ENCODE measurements around the gene RPL18A. TPM values are rescaled to one million over a fixed set of nuclear protein-coding genes. Genes with fewer than 3 reads are reported as not detected.
A peak's percentile ranks its signal among the peaks of the same experiment; 100 is the strongest.

Gene RPL18A
- total RNA-seq, 4 donors from 2014 or later, result 1,544 to 1,849 (median 1,738) TPM

DNA sequence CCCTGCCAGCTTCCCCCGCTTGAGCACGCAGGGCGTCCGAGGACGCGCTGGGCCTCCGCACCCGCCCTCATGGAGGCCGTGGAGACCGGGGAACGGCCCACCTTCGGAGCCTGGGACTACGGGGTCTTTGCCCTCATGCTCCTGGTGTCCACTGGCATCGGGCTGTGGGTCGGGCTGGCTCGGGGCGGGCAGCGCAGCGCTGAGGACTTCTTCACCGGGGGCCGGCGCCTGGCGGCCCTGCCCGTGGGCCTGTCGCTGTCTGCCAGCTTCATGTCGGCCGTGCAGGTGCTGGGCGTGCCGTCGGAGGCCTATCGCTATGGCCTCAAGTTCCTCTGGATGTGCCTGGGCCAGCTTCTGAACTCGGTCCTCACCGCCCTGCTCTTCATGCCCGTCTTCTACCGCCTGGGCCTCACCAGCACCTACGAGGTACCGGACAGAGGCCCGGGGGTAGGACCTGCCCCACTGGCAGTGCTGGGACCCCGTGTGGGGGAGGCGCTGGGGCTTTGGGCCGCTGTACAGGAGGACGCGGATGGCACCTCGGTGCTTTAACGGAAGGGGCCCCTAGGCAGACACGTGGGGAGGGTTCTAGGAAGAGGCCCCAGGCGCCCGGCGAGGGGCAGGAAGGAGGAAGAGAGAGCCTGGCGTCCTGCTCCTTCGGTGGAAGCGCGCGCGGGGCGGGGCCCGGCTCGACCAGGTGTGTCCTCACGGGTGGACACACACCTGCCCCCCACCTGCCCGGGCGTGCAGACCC, 12.7 kb downstream of the RPL18A start:
- 11% methylated on average over 7 to 39 of the region's 61 CpGs for WGBS, 2 donors
- H3K4me3 ChIP-seq, result peak overlapping the region in 1 of 4 donors; percentile 24
- H3K4me1 ChIP-seq, result peaks cover 0 to 27% (median 5%) of the 10 kb centered on the region in 4 donors

DNA sequence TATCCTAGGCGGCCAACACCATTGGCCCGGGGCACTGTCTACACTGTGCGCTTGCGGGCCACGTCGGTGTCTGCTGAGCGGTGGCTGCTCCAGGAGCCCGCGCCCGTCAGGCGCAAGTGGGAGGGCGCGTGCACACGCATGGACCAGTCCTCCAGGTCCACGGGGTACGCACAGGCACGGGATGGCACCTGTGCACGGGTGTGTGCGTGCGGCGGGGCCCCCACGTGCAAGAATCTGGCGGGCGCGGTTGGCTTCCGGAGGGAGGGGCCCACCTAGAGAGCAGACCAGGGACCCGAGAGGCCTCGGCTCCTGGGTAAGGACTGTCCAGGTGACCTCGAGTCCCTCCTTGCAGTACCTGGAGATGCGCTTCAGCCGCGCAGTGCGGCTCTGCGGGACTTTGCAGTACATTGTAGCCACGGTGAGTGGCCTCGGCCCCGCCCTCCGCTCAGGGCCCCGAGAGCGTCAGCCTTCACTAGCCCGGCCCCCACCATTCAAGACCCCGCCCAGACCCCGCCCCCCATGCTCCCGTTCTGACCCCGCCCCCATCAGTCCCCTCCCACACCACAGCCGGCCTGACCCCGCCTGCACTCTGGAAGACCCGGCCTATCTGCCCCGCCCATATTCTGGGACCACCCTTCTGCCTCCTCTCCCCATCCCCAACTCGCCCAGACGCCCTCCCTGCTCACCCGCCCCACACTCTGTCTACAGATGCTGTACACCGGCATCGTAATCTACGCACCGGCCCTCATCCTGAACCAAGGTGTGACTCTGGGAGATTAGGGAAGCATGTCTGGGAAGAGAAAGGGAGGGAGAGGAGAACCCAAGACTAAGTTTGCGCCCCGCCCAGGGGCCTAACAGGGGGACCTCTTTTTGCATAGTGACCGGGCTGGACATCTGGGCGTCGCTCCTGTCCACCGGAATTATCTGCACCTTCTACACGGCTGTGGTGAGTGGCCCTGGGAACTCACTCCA, 14.4 kb downstream of the RPL18A start:
- TF ChIP-seq POLR2A (IDR thresholded peaks at IDR 0.05) (no peak), EP300 (IDR thresholded peaks at IDR 0.05) (no peak)
- TF ChIP-seq, protein P1, sequence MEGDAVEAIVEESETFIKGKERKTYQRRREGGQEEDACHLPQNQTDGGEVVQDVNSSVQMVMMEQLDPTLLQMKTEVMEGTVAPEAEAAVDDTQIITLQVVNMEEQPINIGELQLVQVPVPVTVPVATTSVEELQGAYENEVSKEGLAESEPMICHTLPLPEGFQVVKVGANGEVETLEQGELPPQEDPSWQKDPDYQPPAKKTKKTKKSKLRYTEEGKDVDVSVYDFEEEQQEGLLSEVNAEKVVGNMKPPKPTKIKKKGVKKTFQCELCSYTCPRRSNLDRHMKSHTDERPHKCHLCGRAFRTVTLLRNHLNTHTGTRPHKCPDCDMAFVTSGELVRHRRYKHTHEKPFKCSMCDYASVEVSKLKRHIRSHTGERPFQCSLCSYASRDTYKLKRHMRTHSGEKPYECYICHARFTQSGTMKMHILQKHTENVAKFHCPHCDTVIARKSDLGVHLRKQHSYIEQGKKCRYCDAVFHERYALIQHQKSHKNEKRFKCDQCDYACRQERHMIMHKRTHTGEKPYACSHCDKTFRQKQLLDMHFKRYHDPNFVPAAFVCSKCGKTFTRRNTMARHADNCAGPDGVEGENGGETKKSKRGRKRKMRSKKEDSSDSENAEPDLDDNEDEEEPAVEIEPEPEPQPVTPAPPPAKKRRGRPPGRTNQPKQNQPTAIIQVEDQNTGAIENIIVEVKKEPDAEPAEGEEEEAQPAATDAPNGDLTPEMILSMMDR (IDR thresholded peaks at IDR 0.05), result no peak
- Histone ChIP-seq H3K4me3 (peak overlapping the region in 2 of 4 donors; percentile 5 to 11), H3K9me3 (no peaks in the 10 kb centered on the region), H3K4me1 (peaks cover 0 to 27% (median 5%) of the 10 kb centered on the region in 4 donors), H3K27me3 (peaks cover 0 to 93% of the 10 kb centered on the region in 2 donors), H3K36me3 (no peaks in the 10 kb centered on the region), H3K27ac (no peak overlapping the region)
- WGBS, 2 donors, result 9 to 11% methylated on average over 27 to 36 of the region's 63 CpGs
- no peak for DNase-seq (ENCODE audit: low spot score in 2 of 2)

More for the DNA sequence above, 12.7 kb downstream of the RPL18A start:
- peaks cover 0 to 77% of the 10 kb centered on the region in 2 donors for H3K27me3 ChIP-seq
- DNase-seq (ENCODE audit: low spot score in 2 of 2), result no peak
- H3K36me3 ChIP-seq, result no peaks in the 10 kb centered on the region
- no peaks in the 10 kb centered on the region for H3K9me3 ChIP-seq
- H3K27ac ChIP-seq, result no peak overlapping the region
- TF ChIP-seq EP300 (IDR thresholded peaks at IDR 0.05) (no peak), POLR2A (IDR thresholded peaks at IDR 0.05) (no peak)
- TF ChIP-seq, protein P1 (IDR thresholded peaks at IDR 0.05), result no peak

DNA sequence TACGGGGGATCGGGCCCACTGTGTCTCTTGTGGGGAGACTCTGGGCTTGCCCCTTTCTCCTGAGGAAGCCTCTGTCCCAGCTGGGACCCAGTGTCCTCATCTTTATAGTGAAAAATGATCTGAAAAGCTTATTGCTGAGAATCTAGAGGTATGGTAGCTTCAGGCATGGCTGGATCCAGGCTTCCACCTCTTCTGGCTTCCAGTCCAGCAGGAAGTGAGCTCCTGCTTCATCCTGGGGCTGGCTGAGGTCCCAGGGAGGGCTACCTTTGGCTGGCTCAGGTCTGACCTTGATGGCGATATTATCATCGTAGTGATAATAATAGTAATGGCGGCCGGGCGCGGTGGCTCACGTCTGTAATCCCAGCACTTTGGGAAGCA, 15.0 kb downstream of the RPL18A start:
- H3K4me1 ChIP-seq, result peaks cover 0 to 27% (median 5%) of the 10 kb centered on the region in 4 donors
- H3K27me3 ChIP-seq, result peaks cover 0 to 87% of the 10 kb centered on the region in 2 donors
- DNase-seq (ENCODE audit: low spot score in 2 of 2), result no peak
- H3K27ac ChIP-seq, result no peak overlapping the region
- H3K9me3 ChIP-seq, result no peaks in the 10 kb centered on the region
- WGBS, 2 donors, result 84 to 93% methylated on average over 7 to 9 of the region's 9 CpGs
- no peak for TF ChIP-seq POLR2A (IDR thresholded peaks at IDR 0.05)
- TF ChIP-seq, protein P1 (IDR thresholded peaks at IDR 0.05), result no peak
- no peaks in the 10 kb centered on the region for H3K36me3 ChIP-seq
- no peak overlapping the region for H3K4me3 ChIP-seq

DNA sequence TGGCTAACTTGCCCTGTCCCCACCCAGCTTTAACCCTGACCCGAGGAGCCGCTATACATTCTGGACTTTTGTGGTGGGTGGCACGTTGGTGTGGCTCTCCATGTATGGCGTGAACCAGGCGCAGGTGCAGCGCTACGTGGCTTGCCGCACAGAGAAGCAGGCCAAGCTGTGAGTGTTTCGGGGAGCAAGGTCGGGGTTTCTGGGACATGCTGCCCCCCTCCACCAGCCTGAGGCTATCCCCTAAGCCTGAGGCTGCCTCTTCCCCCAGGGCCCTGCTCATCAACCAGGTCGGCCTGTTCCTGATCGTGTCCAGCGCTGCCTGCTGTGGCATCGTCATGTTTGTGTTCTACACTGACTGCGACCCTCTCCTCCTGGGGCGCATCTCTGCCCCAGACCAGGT, 18.0 kb downstream of the RPL18A start:
- H3K4me3 ChIP-seq, result no peak overlapping the region
- WGBS, 2 donors, result 91 to 92% methylated on average over 15 to 16 of the region's 16 CpGs
- H3K4me1 ChIP-seq, result peaks cover 0 to 15% (median under 1%) of the 10 kb centered on the region in 4 donors
- no peaks in the 10 kb centered on the region for H3K36me3 ChIP-seq
- no peaks in the 10 kb centered on the region for H3K9me3 ChIP-seq
- TF ChIP-seq, protein P1 (IDR thresholded peaks at IDR 0.05), result no peak
- TF ChIP-seq POLR2A (IDR thresholded peaks at IDR 0.05), result no peak
- TF ChIP-seq EP300 (IDR thresholded peaks at IDR 0.05), result no peak
- no peak for DNase-seq (ENCODE audit: low spot score in 2 of 2)
- no peak overlapping the region for H3K27ac ChIP-seq
- peaks cover 0 to 65% of the 10 kb centered on the region in 2 donors for H3K27me3 ChIP-seq
